ENCODE measurements around the gene AP2A2.

- TF ChIP-seq CTCF (IDR thresholded peaks at IDR 0.05; ENCODE audit: low read depth, low read length, poor library complexity, severe bottlenecking) (no peak), EZH2phosphoT487 (IDR thresholded peaks at IDR 0.05; ENCODE audit: borderline replicate concordance, low read length) (no peak)
Observed at GRCh38 chr11:952406-953385, 27.0 kb downstream of the AP2A2 start.
